ENCODE results near the gene TRIM47.

TRIM47 gene

GRCh38 chr17:75922963-75923874 lies 44.8 kb upstream of the TRIM47 start:
- H3K4me3 ChIP-seq (ENCODE audit: low read depth, low read length): no peak overlapping the region
- DNase-seq (ENCODE audit: low read depth): no peak
- no peak for TF ChIP-seq CTCF (IDR thresholded peaks at IDR 0.05; ENCODE audit: insufficient read depth, low read depth, low read length, missing control alignments)

GRCh38 chr17:75922173-75922961 lies 44.0 kb upstream of the TRIM47 start:
- H3K4me3 ChIP-seq (ENCODE audit: low read depth, low read length): no peak overlapping the region
- no peak for TF ChIP-seq CTCF (IDR thresholded peaks at IDR 0.05; ENCODE audit: insufficient read depth, low read depth, low read length, missing control alignments)
- no peak for DNase-seq (ENCODE audit: low read depth)

GRCh38 chr17:75921596-75921995 lies 43.2 kb upstream of the TRIM47 start:
- no peak overlapping the region for H3K4me3 ChIP-seq (ENCODE audit: low read depth, low read length)
- no peak for DNase-seq (ENCODE audit: low read depth)
- no peak for TF ChIP-seq CTCF (IDR thresholded peaks at IDR 0.05; ENCODE audit: insufficient read depth, low read depth, low read length, missing control alignments)

GRCh38 chr17:75920045-75920560 lies 41.7 kb upstream of the TRIM47 start:
- no peak for DNase-seq (ENCODE audit: low read depth)
- no peak overlapping the region for H3K4me3 ChIP-seq (ENCODE audit: low read depth, low read length)
- no peak for TF ChIP-seq CTCF (IDR thresholded peaks at IDR 0.05; ENCODE audit: insufficient read depth, low read depth, low read length, missing control alignments)

- no peak for DNase-seq (ENCODE audit: low read depth)
- TF ChIP-seq CTCF (IDR thresholded peaks at IDR 0.05; ENCODE audit: insufficient read depth, low read depth, low read length, missing control alignments): no peak
- H3K4me3 ChIP-seq (ENCODE audit: low read depth, low read length): no peak overlapping the region
Measured at GRCh38 chr17:75919611-75920010, 41.2 kb upstream of the TRIM47 start.

GRCh38 chr17:75917917-75918445 lies 39.6 kb upstream of the TRIM47 start:
- DNase-seq (ENCODE audit: low read depth): no peak
- no peak overlapping the region for H3K4me3 ChIP-seq (ENCODE audit: low read depth, low read length)
- no peak for TF ChIP-seq CTCF (IDR thresholded peaks at IDR 0.05; ENCODE audit: insufficient read depth, low read depth, low read length, missing control alignments)
